PC-9 (cell line): Measurements from ENCODE around the gene CEP44. TPM values are rescaled to one million over a fixed set of nuclear protein-coding genes. Genes with fewer than 3 reads are reported as not detected.

Experiments used
- Bru-seq: library from RNA; stranded (reverse); fragments of 400-500 nt; gene quantifications from one replicate; lab custom pipeline; 2021; lab: Mats Ljungman, UMichigan
- BruChase-seq, 2 experiments: library from RNA; stranded (reverse); fragments of 400-500 nt; gene quantifications; one replicate each; lab custom pipeline; 2021; lab: Mats Ljungman, UMichigan
- BruUV-seq: library from RNA; stranded (reverse); fragments of 400-500 nt; replicated peaks from 2 replicates; lab custom pipeline; 2021; lab: Mats Ljungman, UMichigan
- CTCF ChIA-PET: fragments of 300-600 bp; sonication (Branson Sonifier 250); formaldehyde crosslinking; loops from one replicate; lab custom pipeline; 2022; ENCODE audit warnings: antibody characterized with exemption; lab: Charles Lee
- POLR2A ChIA-PET: fragments of 300-600 bp; sonication (Branson Sonifier 250); formaldehyde crosslinking; loops from one replicate; lab custom pipeline; 2022; ENCODE audit warnings: antibody characterized with exemption; ENCODE audit not compliant: unreplicated experiment; lab: Charles Lee
- DNase-seq, 2 experiments: peaks; one replicate each; pipeline versions ENCODE4 v3.0.0 to v3.0.0-alpha.2; 2015 to 2022; ENCODE audit warnings: mixed read lengths in 1 of 2
- H2AFZ ChIP-seq: fragments of 200-600 bp; sonication (generic); 2 replicates; pipeline ENCODE4 v1.8.1; 2017; ENCODE audit warnings: antibody characterized with exemption
- H3F3A ChIP-seq: fragments of 200-600 bp; sonication (generic); 2 replicates; pipeline ENCODE4 v1.8.1; 2017; ENCODE audit warnings: antibody characterized with exemption, mild to moderate bottlenecking, low read depth; ENCODE audit not compliant: insufficient read depth
- H3K27ac ChIP-seq: fragments of 200-600 bp; sonication (generic); 2 replicates; pipeline ENCODE4 v1.6.1; 2016; ENCODE audit warnings: mixed run types
- H3K27me3 ChIP-seq: fragments of 200-600 bp; sonication (generic); 2 replicates; pipeline ENCODE4 v1.6.1; 2016; ENCODE audit warnings: low read depth, mixed run types; ENCODE audit not compliant: insufficient read depth
- H3K36me3 ChIP-seq: fragments of 200-600 bp; sonication (generic); 2 replicates; pipeline ENCODE4 v1.6.1; 2016; ENCODE audit warnings: low read depth, mixed run types
- H3K4me1 ChIP-seq: fragments of 200-600 bp; sonication (generic); replicated peaks from 2 replicates; pipeline ENCODE4 v1.6.1; 2016; ENCODE audit warnings: mixed run types; ENCODE audit not compliant: insufficient read depth
- H3K4me2 ChIP-seq: fragments of 200-600 bp; sonication (generic); 2 replicates; pipeline ENCODE4 v1.6.1; 2017; ENCODE audit warnings: mixed run types
- H3K4me3 ChIP-seq: fragments of 200-600 bp; sonication (generic); 2 replicates; pipeline ENCODE4 v1.6.1; 2016; ENCODE audit warnings: mixed run types
- H3K79me2 ChIP-seq: fragments of 200-600 bp; sonication (generic); 2 replicates; pipeline ENCODE4 v1.6.1; 2017; ENCODE audit warnings: low read depth, mixed run types
- H3K9me2 ChIP-seq: fragments of 200-600 bp; sonication (generic); 2 replicates; pipeline ENCODE4 v1.8.1; 2017; ENCODE audit warnings: mild to moderate bottlenecking; ENCODE audit not compliant: insufficient read depth
- H3K9me3 ChIP-seq: fragments of 200-600 bp; sonication (generic); 2 replicates; pipeline ENCODE4 v1.8.1; 2016; ENCODE audit warnings: low read depth; ENCODE audit not compliant: insufficient read depth
- H4K20me1 ChIP-seq: fragments of 200-600 bp; sonication (generic); 2 replicates; pipeline ENCODE4 v1.8.1; 2017; ENCODE audit not compliant: insufficient read depth
- CTCF ChIP-seq: fragments of 200-600 bp; sonication (generic); conservative IDR thresholded peaks from 2 replicates; pipeline ENCODE4 v1.6.1; 2017; ENCODE audit warnings: mixed run types, antibody characterized with exemption, mild to moderate bottlenecking, moderate library complexity
- EZH2 ChIP-seq: fragments of 200-600 bp; sonication (generic); IDR thresholded peaks from 2 replicates; pipeline ENCODE4 v1.8.0; 2017; ENCODE audit warnings: antibody characterized with exemption, low read depth
- intact Hi-C: fragments of 100-400 bp; cut with micrococcal nuclease; formaldehyde crosslinking; loops from one replicate; pipeline ENCODE4 v1.10.0; 2022; ENCODE audit not compliant: unreplicated experiment
- long read RNA-seq: library from polyadenylated mRNA; stranded (forward); transcript quantifications from one replicate; pipeline ENCODE4 v2.0.0, GENCODE V29; 2022
- total RNA-seq: library from RNA; stranded (reverse); gene quantifications from 2 replicates; pipeline ENCODE4 v1.2.3, GENCODE V29; 2021

CEP44 gene
- total RNA-seq = 20.2 and 22.4 TPM in 2 replicates
- percentile 66 among the genes with signal in this experiment for Bru-seq, nascent RNA
- percentile 78 among the genes with signal in this experiment for BruChase-seq, experiment 1, labeled RNA remaining after a 2-hour chase
- percentile 62 among the genes with signal in this experiment for BruChase-seq, experiment 2, labeled RNA remaining after a 6-hour chase
- long read RNA-seq, full-length matches to known transcripts = 5 of 27 reads
- long read RNA-seq, partial matches to known transcripts = 12 of 27 reads
- long read RNA-seq, other reads (novel, unspliced or antisense) = 10 of 27 reads

- peak within 1 kb of the TSS; percentile 98 for H3K4me3 ChIP-seq
- H3K27me3 ChIP-seq = no peaks in the 10 kb centered on the region
- no peaks in the 10 kb centered on the region for H3K9me2 ChIP-seq
- H3K79me2 ChIP-seq = peaks cover 25% of the 10 kb centered on the region
- POLR2A ChIA-PET = interaction anchor here (0.7 kb wide), 1 partner anchor 58 kb away, joined by 5 read pairs; no protein-coding TSS in a partner anchor
- H4K20me1 ChIP-seq = no peaks in the 10 kb centered on the region
- intact Hi-C loops = no loop called here
- peak within 1 kb of the TSS; percentile 84 for H3K27ac ChIP-seq
- CTCF ChIA-PET = no interaction called here
- H3F3A ChIP-seq = peaks cover 11% of the 10 kb centered on the region; the same call in 1 of the 2 replicates
- TSS peak; percentile 63 for BruUV-seq
- H3K9me3 ChIP-seq = no peaks in the 10 kb centered on the region
- H3K36me3 ChIP-seq = no peaks in the 10 kb centered on the region
- peak within 1 kb of the TSS; percentile 95 for H3K4me2 ChIP-seq
- peak within 1 kb of the TSS; percentile 100 for H2AFZ ChIP-seq
- 0 out of 2 replicates have a peak, but pooled peaks cover 15% of the 10 kb centered on the region for H3K4me1 ChIP-seq
- no peak for TF ChIP-seq CTCF
- TF ChIP-seq EZH2 = no peak
- DNase-seq = peak; percentile 43 to 52
Measured at GRCh38 chr4:174283507-174284471, at the start of gene CEP44, which contains the start of gene FBXO8. TSS of gene CEP44 (plus strand) at chr4:174283911. CDS start at chr4:174299122, 15,211 bp downstream. TSS of gene FBXO8 (minus strand) at chr4:174283667. CDS start at chr4:174263092, 20,575 bp downstream.

GRCh38 chr4:174236359-174236758 lies 47.4 kb upstream of the CEP44 start:
- no peaks in the 10 kb centered on the region for H3K4me1 ChIP-seq
- H2AFZ ChIP-seq = no peak overlapping the region
- no peaks in the 10 kb centered on the region for H4K20me1 ChIP-seq
- no peak for DNase-seq
- POLR2A ChIA-PET = no interaction called here
- no peak overlapping the region for H3K4me2 ChIP-seq
- no peaks in the 10 kb centered on the region for H3K79me2 ChIP-seq
- intact Hi-C loops = no loop called here
- H3K27ac ChIP-seq = no peak overlapping the region
- BruUV-seq = no TSS peak
- H3K9me2 ChIP-seq = no peaks in the 10 kb centered on the region
- no peaks in the 10 kb centered on the region for H3K9me3 ChIP-seq
- H3K36me3 ChIP-seq = no peaks in the 10 kb centered on the region
- H3K27me3 ChIP-seq = no peaks in the 10 kb centered on the region
- no peak overlapping the region for H3K4me3 ChIP-seq
- H3F3A ChIP-seq = no peaks in the 10 kb centered on the region
- CTCF ChIA-PET = no interaction called here
- no peak for TF ChIP-seq CTCF
- no peak for TF ChIP-seq EZH2

GRCh38 chr4:174241162-174241561 lies 42.5 kb upstream of the CEP44 start:
- POLR2A ChIA-PET = no interaction called here
- no peak for DNase-seq
- Histone ChIP-seq H3K4me2 (no peak overlapping the region), H3K9me2 (no peaks in the 10 kb centered on the region), H3K27me3 (no peaks in the 10 kb centered on the region), H4K20me1 (no peaks in the 10 kb centered on the region; the same call in 1 of the 2 replicates), H3K9me3 (no peaks in the 10 kb centered on the region), H3K27ac (no peak overlapping the region), H3F3A (no peaks in the 10 kb centered on the region), H3K4me1 (no peaks in the 10 kb centered on the region), H3K79me2 (no peaks in the 10 kb centered on the region), H3K4me3 (no peak overlapping the region), H2AFZ (no peak overlapping the region), H3K36me3 (no peaks in the 10 kb centered on the region)
- BruUV-seq = no TSS peak
- TF ChIP-seq CTCF (no peak), EZH2 (no peak)
- intact Hi-C loops = no loop called here
- CTCF ChIA-PET = no interaction called here
